Neural progenitor cell (in vitro differentiated cells): ENCODE measurements around the gene MED13L. TPM values are rescaled to one million over a fixed set of nuclear protein-coding genes. Genes with fewer than 3 reads are reported as not detected.

ENCODE experiments used
- DNase-seq: peaks from one replicate; pipeline ENCODE4 v3.0.0-alpha.2; 2016; ENCODE audit warnings: low spot score
- H2AFZ ChIP-seq: fragments of 200-600 bp; sonication (generic); replicated peaks from 2 replicates; pipeline ENCODE4 v1.6.1; 2016; ENCODE audit warnings: antibody characterized with exemption
- H3F3A ChIP-seq: fragments of 200-600 bp; sonication (generic); 2 replicates; pipeline ENCODE4 v1.6.1; 2016; ENCODE audit warnings: antibody characterized with exemption, low read depth
- H3K27ac ChIP-seq: fragments of 200-600 bp; sonication (generic); 2 replicates; pipeline ENCODE4 v1.5.1; 2016; ENCODE audit warnings: mild to moderate bottlenecking
- H3K27me3 ChIP-seq: fragments of 200-600 bp; sonication (generic); 2 replicates; pipeline ENCODE4 v1.6.1; 2016; ENCODE audit warnings: mild to moderate bottlenecking, moderate library complexity
- H3K36me3 ChIP-seq: fragments of 200-600 bp; sonication (generic); 2 replicates; pipeline ENCODE4 v1.5.1; 2016
- H3K4me1 ChIP-seq: fragments of 200-600 bp; sonication (generic); 2 replicates; pipeline ENCODE4 v1.6.1; 2016; ENCODE audit warnings: mixed run types
- H3K4me2 ChIP-seq: fragments of 200-600 bp; sonication (generic); 2 replicates; pipeline ENCODE4 v1.6.1; 2016
- H3K4me3 ChIP-seq: fragments of 200-600 bp; sonication (generic); 2 replicates; pipeline ENCODE4 v1.5.1; 2016
- H3K79me2 ChIP-seq: fragments of 200-600 bp; sonication (generic); 2 replicates; pipeline ENCODE4 v1.6.1; 2016; ENCODE audit warnings: low read depth
- H3K9ac ChIP-seq: fragments of 200-600 bp; sonication (generic); 2 replicates; pipeline ENCODE4 v1.6.1; 2016
- H3K9me3 ChIP-seq: fragments of 200-600 bp; sonication (generic); 2 replicates; pipeline ENCODE4 v1.5.1; 2016; ENCODE audit warnings: low read depth
- H4K20me1 ChIP-seq: fragments of 200-600 bp; sonication (generic); 2 replicates; pipeline ENCODE4 v1.6.1; 2016; ENCODE audit warnings: low read depth
- H3K27ac Mint-ChIP-seq: 3 replicates; pipeline ENCODE4 v1.8.0; 2021; ENCODE audit warnings: mixed read lengths
- H3K27me3 Mint-ChIP-seq: 2 replicates; pipeline ENCODE4 v1.8.0; 2022; ENCODE audit warnings: low read depth, mild to moderate bottlenecking, inconsistent platforms, moderate library complexity, mixed read lengths; ENCODE audit not compliant: insufficient read depth
- H3K36me3 Mint-ChIP-seq: 3 replicates; pipeline ENCODE4 v1.8.0; 2021; ENCODE audit warnings: mixed read lengths
- H3K4me1 Mint-ChIP-seq: 3 replicates; pipeline ENCODE4 v1.8.0; 2021; ENCODE audit warnings: mixed read lengths
- H3K4me3 Mint-ChIP-seq: 3 replicates; pipeline ENCODE4 v1.8.0; 2021; ENCODE audit warnings: mild to moderate bottlenecking, moderate library complexity, mixed read lengths
- H3K9me3 Mint-ChIP-seq: 3 replicates; pipeline ENCODE4 v1.8.0; 2020; ENCODE audit warnings: mixed read lengths
- EZH2 ChIP-seq: fragments of 200-600 bp; sonication (generic); IDR thresholded peaks from 2 replicates; pipeline ENCODE4 v1.6.1; 2017; ENCODE audit warnings: antibody characterized with exemption, mild to moderate bottlenecking, moderate library complexity
- EZH2phosphoT487 ChIP-seq: fragments of 200-600 bp; sonication (generic); IDR thresholded peaks from 2 replicates; pipeline ENCODE4 v1.6.1; 2017; ENCODE audit warnings: antibody characterized with exemption
- total RNA-seq: library from RNA; depleted of rRNA; stranded (reverse); fragments of >200 nt; gene quantifications from 2 replicates; pipeline ENCODE4 v1.2.3, GENCODE V29; 2015; ENCODE audit warnings: low replicate concordance
- TF ChIP-seq, protein P1 (sequence below): fragments of 200-600 bp; sonication (generic); IDR thresholded peaks from 2 replicates; pipeline ENCODE4 v1.5.1; 2017; ENCODE audit warnings: antibody characterized with exemption, mild to moderate bottlenecking

Gene MED13L
- total RNA-seq, 1 donor from 2014 or later = 149 TPM

DNA sequence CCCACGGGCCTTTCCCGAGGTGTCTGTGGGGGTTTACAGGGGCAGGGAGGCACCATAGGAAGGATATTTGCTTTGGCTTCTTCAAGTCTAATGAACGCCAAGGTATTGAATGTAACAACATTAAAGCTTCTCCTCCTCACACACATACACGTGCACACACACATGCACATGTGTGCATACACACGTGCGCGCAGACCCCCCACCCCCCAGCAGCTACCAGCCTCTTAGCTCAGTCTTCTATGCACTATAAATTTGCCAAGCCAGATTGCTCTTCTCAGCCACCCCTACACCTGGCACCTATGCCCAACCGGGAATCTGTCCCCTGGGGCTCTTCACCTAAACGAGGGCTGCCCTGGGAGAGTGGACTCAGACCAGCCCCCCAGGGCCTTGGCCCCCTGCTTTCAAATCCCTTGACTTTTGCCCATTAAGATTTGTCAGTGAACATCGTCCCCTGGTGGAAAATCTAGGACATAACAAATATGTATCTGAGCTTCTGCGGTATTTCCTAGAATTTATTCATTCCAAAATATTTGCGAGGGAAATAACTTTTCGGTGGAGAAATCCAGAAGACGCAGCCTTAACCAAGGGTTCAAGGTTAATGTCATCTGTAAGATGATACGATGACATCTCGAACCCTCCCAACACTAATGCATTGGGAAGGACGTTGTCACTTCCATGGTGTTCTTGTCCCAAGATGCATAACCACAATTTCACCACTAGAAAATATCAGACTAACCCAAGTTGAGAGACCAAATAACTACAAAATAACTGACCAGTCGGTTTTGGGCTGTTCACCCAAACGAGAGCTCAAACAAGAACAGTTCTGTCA lies 330.4 kb downstream of the MED13L start:
- Histone ChIP-seq H3K36me3 (no peaks in the 10 kb centered on the region), H3F3A (peaks cover 17% of the 10 kb centered on the region), H3K4me2 (no peak overlapping the region), H3K9me3 (no peaks in the 10 kb centered on the region), H4K20me1 (no peaks in the 10 kb centered on the region), H3K9ac (no peak overlapping the region), H3K27me3 (no peaks in the 10 kb centered on the region), H3K4me1 (peaks cover 9% of the 10 kb centered on the region), H2AFZ (no peak overlapping the region), H3K79me2 (no peaks in the 10 kb centered on the region), H3K27ac (no peak overlapping the region), H3K4me3 (no peak overlapping the region)
- Mint-ChIP-seq H3K4me1 (peaks cover 9% of the 10 kb centered on the region), H3K27me3 (peaks cover 8% of the 10 kb centered on the region), H3K4me3 (no peak overlapping the region), H3K9me3 (no peaks in the 10 kb centered on the region), H3K27ac (no peak overlapping the region), H3K36me3 (peaks cover 2% of the 10 kb centered on the region)
- TF ChIP-seq, protein P1, sequence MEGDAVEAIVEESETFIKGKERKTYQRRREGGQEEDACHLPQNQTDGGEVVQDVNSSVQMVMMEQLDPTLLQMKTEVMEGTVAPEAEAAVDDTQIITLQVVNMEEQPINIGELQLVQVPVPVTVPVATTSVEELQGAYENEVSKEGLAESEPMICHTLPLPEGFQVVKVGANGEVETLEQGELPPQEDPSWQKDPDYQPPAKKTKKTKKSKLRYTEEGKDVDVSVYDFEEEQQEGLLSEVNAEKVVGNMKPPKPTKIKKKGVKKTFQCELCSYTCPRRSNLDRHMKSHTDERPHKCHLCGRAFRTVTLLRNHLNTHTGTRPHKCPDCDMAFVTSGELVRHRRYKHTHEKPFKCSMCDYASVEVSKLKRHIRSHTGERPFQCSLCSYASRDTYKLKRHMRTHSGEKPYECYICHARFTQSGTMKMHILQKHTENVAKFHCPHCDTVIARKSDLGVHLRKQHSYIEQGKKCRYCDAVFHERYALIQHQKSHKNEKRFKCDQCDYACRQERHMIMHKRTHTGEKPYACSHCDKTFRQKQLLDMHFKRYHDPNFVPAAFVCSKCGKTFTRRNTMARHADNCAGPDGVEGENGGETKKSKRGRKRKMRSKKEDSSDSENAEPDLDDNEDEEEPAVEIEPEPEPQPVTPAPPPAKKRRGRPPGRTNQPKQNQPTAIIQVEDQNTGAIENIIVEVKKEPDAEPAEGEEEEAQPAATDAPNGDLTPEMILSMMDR = peak; percentile 69
- no peak for TF ChIP-seq EZH2phosphoT487
- DNase-seq = peak; percentile 27

DNA sequence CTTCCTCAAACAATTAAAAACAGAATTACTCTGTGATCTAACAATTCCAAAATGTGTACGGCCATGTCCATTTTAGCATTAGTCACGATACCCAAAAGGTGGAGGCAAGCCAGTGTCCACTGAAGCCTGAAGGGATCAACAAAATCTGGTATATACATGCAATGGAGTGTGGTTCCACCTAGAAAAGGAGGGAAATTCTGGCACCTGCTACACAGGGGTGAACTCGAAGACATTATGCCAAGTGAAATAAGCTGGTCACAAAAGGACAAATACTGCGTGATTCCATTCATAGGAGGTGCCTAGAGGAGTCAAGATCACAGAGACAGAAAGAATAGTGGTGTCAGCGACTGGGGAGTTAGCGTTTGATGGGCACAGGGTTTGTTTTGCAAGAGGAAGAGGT lies 331.4 kb downstream of the MED13L start:
- Mint-ChIP-seq H3K36me3 (peaks cover 2% of the 10 kb centered on the region), H3K4me3 (no peak overlapping the region), H3K9me3 (no peaks in the 10 kb centered on the region), H3K4me1 (peaks cover 9% of the 10 kb centered on the region), H3K27ac (no peak overlapping the region), H3K27me3 (peaks cover 4% of the 10 kb centered on the region)
- H3K4me2 ChIP-seq = no peak overlapping the region
- H3K4me1 ChIP-seq = peaks cover 9% of the 10 kb centered on the region
- no peaks in the 10 kb centered on the region for H3K36me3 ChIP-seq
- H3K79me2 ChIP-seq = no peaks in the 10 kb centered on the region
- H3K27me3 ChIP-seq = no peaks in the 10 kb centered on the region
- no peak overlapping the region for H3K27ac ChIP-seq
- no peaks in the 10 kb centered on the region for H3K9me3 ChIP-seq
- no peak overlapping the region for H3K9ac ChIP-seq
- DNase-seq = no peak
- H2AFZ ChIP-seq = no peak overlapping the region
- no peaks in the 10 kb centered on the region for H4K20me1 ChIP-seq
- TF ChIP-seq EZH2 = no peak
- TF ChIP-seq, protein P1 = no peak
- TF ChIP-seq EZH2phosphoT487 = no peak
- peaks cover 17% of the 10 kb centered on the region for H3F3A ChIP-seq
- H3K4me3 ChIP-seq = no peak overlapping the region

DNA sequence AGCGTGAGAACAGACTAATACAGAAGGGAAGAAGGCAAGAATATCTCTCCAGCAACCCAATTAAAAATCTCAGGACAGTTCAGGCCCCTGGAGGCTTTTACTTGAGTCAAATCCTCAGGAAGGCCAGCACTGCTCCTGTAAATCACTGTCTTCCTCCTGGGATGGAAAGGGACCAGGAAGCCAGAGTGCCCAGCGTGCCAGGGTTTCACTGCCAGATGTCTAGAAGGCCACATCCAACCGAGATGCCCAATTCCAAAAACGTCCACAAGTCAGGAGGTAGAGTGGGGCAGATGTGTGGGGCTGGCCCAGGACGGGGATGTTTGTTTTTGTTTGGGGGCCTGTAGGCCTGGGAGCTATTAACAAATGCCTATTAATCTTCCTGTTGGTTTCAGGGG lies 332.0 kb downstream of the MED13L start:
- H3K9me3 Mint-ChIP-seq = no peaks in the 10 kb centered on the region
- peaks cover 2% of the 10 kb centered on the region for H3K27me3 Mint-ChIP-seq
- Histone ChIP-seq H3K4me1 (peaks cover 9% of the 10 kb centered on the region), H3F3A (peaks cover 17% of the 10 kb centered on the region), H3K4me3 (no peak overlapping the region), H3K36me3 (no peaks in the 10 kb centered on the region), H4K20me1 (no peaks in the 10 kb centered on the region), H3K9ac (no peak overlapping the region), H3K9me3 (no peaks in the 10 kb centered on the region), H3K79me2 (no peaks in the 10 kb centered on the region), H3K27ac (no peak overlapping the region), H2AFZ (no peak overlapping the region), H3K4me2 (no peak overlapping the region), H3K27me3 (no peaks in the 10 kb centered on the region)
- DNase-seq = no peak
- peaks cover under 1% of the 10 kb centered on the region for H3K36me3 Mint-ChIP-seq
- TF ChIP-seq EZH2phosphoT487 (no peak), EZH2 (no peak)
- TF ChIP-seq, protein P1 = no peak
- H3K4me3 Mint-ChIP-seq = no peak overlapping the region
- H3K27ac Mint-ChIP-seq = no peak overlapping the region
- H3K4me1 Mint-ChIP-seq = peaks cover 9% of the 10 kb centered on the region
